DOHH2 (cell line): ENCODE results near the gene CCDC112.

Experiments used
- CTCF ChIP-seq: fragments of 200-600 bp; sonication (generic); IDR thresholded peaks from one replicate; pipeline ENCODE4 v1.5.1; 2014; ENCODE audit warnings: antibody characterized with exemption, mild to moderate bottlenecking, low read depth, low read length; ENCODE audit not compliant: poor library complexity, severe bottlenecking
- EZH2phosphoT487 ChIP-seq: fragments of 200-600 bp; sonication (generic); IDR thresholded peaks from 2 replicates; pipeline ENCODE4 v1.6.1; 2017; ENCODE audit warnings: borderline replicate concordance, mild to moderate bottlenecking, antibody characterized with exemption, low read length, moderate library complexity, mixed read lengths

DNA sequence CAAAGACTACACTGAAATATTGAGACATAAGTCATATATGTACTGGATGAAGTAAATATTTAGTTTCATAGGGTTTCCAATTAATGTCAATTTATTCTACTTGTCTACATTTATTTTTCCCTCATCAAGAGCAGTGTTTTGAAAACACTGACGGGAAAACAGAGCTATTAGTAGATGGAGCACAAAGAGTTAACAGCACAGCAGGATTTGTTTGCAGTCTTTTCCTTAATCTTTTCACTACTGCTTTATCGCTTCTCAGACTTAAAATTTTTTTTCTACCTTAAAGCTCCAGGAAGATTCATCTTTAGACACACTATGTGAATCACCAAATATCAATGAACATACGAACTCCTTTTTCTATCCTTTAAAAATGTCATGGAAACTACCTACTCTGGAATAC is 59.4 kb downstream of the CCDC112 start:
- TF ChIP-seq CTCF (no peak), EZH2phosphoT487 (no peak)
